NCI-H748 (cell line): ENCODE results near the gene C3AR1.
A peak's percentile ranks its signal among the peaks of the same experiment; 100 is the strongest.

ENCODE experiments used
- DNase-seq: peaks from one replicate; lab custom pipeline; 2025; ENCODE audit not compliant: unreplicated experiment; lab: John Stamatoyannopoulos, UW

Gene C3AR1

DNA sequence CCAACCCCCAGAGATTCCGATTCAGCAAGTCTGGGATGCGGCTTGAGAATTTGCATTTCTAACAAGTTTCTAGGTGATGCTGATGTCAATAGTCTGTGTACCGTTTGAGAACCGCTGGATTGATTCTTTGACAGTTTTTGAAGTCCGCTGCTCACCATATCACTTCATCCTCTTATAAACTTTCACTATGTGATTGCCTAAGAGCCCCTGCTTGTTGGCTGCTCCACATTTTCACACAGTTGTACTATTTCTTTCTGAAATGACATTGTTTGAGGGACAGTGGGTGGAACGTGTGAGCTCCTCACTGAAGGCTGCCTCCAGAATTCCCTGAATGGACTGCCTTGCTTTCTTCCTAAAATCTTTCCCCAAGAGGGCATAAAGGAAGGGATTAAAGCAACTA is 7.7 kb downstream of the C3AR1 start:
- no peak for DNase-seq

DNA sequence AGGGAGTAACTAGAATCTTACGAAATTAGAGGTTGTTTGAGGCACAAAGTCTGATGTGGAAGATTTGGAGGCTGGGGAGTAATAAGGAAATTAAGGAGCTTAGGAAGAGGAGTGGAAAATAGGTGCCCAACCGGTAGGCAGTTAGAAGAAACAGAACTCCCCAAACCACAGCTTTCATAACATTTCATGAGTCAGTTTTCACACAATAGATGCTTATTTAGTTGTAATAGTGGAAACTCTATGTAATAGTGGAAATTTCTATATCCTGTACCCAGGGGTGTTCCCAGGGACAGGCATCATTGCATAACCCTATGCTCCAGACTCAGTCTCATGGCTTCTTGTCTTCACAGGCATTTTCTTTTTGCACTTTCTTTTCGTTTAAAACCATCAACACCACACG is 8.3 kb downstream of the C3AR1 start:
- no peak for DNase-seq

DNA sequence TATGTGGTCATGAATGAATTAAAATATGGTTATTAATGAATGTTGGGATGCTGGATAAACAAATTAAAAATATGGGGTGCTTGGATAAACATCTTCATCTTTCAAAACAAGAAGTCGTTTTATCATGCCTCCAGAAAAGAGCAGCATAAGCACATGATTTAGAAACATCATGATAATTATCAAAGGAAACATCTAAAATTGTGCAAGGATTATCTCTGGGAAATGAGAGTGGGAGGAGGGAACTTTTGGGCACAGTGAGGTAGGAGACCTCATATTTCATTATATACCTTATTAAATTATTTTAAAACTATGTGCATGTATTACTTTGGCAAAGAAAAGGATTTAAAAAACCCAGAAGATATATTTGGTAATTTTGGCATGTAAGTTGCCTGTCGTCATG is 8.9 kb downstream of the C3AR1 start:
- DNase-seq = no peak

DNA sequence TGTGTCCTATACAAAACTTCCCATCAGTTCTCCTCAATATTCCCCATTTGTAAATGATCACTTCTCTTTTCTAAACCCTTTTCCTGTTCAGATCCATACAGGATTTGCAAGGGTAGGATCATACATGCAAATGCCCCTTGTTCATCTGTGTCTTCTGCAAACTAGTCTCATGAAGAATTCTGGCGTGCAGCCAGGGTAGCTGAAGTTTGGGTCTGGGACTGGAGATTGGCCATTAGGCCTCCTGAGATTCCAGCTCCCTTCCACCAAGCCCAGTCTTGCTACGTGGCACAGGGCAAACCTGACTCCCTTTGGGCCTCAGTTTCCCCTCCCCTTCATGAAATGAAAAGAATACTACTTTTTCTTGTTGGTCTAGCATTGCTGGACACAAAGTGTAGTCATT is 11.3 kb downstream of the C3AR1 start:
- DNase-seq = no peak

DNA sequence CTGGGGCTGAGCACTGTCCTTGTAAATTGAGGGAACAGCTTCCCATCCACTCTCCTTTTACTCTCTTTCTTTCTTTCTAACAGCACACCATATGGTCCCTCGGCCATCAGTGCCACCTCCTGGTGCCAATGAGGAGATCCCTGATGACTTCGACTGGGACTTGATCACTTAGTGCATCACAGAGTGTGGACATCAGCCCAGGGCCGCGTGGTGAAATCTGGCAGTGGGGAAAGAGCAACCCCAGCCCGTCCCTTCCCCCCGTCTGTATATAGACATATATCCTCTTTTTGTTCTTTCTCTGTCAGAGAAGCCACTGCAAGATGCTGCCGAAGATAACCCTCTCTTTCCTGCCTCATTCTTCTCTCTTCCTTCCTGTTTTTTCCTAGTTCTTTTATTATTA is 13.5 kb downstream of the C3AR1 start:
- DNase-seq = no peak

DNA sequence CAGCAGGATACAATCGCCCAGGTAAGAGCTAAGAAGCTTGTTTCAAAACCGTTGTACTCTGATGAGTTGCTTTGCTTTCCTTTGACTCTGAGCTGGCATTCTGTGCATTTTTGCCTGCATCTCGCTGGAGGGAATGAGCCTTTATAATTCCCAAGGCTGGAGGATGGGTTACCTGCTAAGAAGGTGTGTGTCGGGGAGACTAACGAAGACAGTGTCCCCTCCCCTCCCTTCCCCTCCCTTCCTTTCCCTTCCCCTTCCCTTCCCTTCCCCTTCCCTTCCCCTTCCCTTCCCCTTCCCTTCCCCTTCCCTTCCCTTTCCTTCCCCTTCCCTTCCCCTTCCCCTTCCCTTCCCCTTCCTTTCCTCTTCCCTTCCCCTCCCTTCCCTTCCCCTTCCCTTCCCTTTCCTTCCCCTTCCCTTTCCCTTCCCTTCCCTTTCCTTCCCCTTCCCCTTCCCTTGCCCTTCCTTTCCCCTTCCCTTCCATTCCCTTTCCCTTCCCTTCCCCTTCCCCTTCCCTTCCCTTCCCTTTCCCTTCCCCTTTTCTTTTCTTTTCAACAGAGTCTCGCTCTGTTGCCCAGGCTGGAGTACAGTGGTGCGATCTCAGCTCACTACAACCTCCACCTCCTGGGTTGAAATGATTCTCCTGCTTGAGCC is 15.4 kb downstream of the C3AR1 start:
- no peak for DNase-seq

DNA sequence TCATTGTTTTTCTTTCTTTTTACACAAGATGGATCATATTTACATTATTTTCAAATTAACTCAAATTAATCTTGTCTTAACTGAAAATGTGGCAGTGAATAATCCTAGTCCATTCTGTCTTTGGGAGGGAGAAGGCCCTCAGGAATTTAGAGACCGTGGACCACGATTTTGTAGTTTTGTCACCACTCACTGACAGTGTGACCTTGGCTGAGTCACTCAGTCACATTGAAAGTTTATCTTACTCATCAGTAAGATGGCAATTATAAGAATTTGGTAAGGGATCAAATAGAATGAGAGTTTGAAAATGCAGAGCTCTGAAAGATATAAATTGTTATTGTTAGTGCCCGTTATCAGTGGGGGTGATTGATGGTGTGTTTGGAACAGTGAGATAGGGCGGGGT is 17.3 kb downstream of the C3AR1 start:
- DNase-seq = no peak

DNA sequence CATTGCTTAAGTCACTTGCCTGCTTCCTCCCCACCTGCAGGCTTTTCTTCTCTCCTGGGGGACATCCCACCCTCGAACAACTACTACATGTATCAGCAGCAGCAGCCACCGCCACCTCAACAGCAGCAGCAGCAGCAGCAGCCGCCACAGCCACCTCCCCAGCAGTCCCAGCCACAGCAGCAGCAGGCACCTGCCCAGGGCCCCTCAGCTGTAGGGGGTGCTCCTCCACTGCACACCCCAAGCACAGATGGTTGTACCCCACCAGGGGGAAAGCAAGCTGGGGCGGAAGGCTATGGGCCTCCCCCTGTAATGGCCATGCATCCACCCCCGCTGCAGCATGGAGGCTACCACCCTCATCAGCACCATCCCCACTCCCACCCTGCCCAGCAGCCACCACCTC is 18.3 kb downstream of the C3AR1 start:
- no peak for DNase-seq

DNA sequence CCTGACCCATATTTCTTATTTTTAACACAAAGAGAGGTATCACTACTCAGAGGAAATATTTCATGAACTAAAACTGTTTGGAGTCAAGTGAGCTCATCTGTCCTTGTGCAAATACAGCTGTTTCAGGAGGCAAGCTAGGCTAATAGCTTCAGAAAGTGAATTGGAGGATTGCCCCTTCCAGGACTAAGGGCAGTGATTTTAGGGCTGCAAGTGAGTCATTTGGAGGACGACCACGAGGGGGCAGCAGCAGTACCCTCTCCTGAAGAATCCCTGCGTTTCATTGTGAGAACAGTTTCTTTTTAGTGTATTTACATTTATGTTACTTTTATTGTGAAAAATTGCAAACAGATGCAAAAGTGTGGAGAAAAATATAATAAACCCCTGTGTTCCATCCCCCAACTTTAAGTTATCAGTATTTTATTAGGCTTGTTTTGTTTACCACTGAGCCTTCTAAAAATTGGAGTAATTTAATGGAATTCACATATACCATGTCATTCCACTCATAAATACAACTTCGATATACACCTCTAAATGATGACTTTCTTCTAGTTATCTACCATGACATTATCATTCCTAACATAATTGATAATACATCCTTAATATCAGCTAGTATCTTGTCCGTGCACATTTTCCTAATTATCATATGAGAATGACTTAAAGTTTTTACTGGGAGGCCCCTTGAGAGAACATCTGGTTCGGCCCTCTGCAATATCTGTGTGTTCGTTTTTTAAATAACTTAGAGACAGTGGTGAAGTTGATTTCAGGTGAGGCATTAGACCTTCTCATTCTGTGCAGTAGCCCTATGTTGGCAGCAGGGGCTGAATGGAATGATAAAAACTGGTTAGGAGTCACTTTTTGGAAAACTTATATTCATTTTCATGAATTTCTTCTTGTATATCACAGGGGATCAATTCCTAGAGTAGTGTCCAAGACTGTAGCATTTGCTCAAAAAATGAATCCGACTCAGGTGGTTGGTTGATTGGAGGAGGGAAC is 19.9 kb downstream of the C3AR1 start:
- DNase-seq = peak; percentile 53

DNA sequence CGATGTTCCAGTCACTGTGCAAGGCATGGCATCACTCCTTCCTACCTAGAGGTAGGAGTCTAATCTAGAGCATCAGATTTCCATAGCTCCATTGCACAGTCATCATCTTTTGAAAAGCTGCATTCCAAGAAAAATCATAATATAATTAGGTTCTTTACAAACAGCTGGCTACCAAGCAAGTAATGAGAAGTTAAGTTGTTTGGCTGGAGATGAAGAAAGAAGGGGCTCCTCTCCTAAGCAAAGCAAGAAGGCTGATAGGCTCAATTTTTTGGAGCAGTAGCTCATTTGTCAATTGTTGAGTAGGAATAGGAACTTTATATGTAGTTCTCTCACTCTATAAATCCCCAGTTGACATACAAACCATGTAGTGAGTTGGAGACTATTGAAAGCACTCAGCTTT is 25.4 kb downstream of the C3AR1 start:
- DNase-seq = no peak

DNA sequence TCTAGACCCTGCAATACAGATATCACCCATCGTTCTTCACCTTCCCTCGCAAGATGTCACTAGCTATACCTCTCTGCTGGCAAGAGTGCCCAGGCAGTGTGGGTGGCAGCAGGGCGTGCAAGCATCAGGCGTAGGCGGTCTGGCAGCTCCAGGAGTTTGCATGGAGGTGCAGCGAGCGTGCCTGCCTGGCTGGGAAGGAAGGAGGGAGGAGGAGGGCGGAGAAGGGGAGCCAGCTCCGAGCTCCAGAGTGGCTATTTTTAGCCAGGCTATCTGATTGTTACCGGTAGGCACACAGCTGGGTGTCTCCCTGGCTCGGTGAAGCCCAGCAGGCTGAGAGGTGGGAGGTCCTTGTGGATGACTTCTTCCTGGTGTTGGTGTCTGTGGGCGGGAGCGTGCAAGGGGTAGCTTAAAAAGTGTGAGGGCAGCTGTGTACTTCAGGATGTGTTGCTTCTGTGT is 27.5 kb downstream of the C3AR1 start:
- peak; percentile 24 for DNase-seq

DNA sequence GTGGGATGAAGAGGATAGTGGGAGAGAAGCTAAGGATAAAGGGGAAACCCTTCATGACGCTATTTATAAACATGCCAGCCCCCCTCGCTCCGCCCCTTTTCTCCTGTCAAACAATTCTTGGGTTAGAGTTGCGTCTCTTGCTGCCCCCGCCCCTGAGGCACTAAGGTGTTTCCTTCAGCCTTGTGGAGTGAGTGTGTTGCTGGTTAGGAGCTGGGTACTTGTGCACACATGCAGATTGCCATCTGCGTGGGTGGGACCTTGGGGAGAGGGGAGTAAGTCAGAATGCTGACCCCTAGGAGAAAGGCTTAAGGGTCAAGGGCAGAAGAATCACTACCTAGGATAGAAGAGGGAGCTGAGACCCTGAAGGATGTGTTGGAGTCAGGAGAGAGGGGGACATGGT is 28.2 kb downstream of the C3AR1 start:
- DNase-seq = no peak

DNA sequence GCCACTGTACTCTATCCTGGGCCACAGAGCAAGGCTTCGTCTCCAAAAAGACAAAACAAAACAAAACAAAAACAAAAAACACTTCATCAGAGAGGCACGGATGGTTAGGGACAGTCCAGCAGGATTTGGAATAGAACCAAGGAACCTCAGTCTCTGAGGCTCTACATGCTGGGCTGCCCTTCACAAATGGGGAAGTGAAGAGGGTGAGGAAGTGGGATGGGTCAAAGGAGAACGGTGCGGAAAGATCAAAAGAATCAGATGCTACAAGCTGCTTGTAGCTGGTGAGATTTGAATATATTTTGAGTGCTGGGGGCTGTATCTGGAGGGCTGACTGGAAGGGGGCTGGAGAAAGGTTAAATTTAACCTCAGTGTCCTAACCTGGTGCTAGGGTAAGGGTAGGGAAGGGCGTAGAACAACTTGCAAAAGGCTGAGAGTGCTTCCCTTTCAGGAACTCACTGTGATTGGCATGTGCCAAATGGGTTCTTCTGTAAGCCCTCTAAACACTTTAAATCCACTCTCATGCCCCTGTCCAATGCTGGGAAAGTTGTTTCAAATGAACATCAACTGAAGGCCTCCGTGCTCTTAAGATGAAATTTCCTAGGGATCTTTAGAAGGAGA is 29.0 kb downstream of the C3AR1 start:
- DNase-seq = no peak

DNA sequence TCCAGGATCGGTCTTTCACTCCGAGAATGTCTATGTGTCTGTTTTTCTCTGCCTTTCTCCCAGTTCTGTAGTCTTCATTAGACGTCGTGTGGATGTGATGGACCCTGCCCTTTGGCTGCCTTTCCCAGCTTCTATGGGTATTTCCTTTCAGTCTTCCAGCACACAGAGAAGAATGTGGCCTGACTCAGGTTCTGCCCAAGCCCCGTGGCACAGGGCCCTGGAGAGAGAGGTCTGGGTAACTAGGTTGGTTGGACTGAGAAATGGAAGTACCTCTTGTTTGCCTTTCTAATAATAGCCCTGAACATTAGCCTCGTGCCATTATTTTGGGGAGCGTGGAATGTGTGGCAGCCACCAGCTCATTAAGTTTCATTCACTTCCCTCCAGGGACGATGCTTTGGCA is 29.8 kb downstream of the C3AR1 start:
- no peak for DNase-seq

DNA sequence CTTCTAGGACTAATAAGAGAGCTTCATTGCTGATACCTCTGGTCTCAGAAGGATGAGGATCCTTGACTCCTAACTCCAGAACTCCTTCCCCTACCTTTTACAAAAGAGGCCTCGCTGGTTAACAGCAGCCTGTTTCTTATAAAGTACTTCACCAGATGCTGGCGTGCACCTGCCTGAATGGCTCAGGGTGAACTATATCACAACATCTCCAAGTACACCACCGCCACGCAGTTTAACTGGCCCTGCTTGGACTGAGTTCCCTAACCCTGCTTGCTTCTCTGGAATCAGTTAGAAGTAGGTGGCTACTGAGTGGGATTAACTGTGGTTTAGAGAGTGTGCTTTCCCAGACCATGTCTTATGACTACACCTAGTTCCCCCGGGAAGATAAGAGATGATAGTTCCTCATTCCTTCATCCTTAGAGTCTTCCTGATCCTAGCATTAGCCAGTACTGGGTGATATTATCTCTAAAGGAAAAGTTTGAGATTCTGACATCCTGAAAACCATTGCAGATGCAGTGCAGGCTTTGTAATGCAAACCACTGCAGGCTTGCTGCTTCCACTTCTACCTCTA is 30.6 kb downstream of the C3AR1 start:
- no peak for DNase-seq

DNA sequence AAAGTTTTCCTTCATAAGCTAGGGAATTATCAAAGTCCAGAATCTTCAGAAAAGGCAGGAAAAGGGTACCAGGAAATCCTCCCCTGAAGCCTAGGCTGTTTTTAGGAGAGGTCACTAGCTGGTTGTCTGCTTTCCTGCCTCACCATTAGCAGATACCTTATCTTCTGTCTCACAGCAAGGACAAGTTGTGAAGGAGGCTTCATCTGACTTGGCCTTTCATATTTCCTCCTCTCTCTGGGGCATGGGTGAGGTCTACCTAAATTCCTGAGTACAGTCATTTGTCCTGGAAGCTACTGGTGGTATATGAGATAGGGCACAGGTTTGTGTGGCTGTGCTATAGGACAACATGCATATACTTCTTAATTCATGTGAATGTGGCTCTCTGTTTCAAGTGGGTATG is 31.4 kb downstream of the C3AR1 start:
- no peak for DNase-seq

DNA sequence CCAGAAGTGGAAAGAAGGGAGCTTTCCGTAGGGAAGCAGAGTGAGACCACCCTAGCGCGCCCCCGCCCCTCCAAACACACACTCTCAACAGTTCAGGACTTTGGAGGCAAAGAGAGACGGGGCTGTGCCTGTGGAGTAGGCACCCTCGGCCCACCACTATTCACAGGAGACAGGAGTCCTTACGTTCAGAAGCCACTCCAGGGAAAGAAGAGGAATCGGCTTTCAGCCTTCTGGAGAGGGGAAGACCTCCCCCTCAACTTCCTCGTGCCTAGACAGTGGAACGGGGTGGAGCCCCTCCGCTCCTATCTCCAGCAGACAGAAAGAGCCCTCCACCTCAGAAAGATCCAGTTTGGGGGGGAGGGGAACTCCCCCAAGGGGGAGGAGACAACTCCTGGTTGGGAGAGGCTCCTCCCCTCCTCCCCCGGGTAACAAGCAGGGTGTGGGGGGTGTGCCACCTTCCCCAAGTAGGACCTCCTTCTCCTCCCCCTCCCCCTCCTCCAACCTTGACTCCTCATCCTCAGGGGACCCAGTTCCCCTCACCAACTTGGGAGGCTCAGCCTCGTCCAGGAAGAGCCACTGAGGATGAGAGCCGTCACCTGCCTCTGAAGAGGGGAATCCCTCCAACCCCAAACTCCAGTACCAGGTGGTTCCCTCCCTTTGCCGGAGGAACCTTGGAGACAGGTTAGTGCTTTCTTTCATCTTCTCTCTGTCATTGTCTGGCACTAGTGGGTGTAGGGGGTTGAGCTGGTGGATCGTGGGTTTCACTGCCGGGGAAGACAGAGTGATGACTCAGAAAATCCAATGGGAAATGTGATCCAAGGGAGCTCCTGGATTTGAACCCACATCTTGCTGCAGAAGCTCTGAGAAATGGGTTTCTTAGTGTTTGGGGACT is 32.8 kb downstream of the C3AR1 start:
- DNase-seq = peak; percentile 40

DNA sequence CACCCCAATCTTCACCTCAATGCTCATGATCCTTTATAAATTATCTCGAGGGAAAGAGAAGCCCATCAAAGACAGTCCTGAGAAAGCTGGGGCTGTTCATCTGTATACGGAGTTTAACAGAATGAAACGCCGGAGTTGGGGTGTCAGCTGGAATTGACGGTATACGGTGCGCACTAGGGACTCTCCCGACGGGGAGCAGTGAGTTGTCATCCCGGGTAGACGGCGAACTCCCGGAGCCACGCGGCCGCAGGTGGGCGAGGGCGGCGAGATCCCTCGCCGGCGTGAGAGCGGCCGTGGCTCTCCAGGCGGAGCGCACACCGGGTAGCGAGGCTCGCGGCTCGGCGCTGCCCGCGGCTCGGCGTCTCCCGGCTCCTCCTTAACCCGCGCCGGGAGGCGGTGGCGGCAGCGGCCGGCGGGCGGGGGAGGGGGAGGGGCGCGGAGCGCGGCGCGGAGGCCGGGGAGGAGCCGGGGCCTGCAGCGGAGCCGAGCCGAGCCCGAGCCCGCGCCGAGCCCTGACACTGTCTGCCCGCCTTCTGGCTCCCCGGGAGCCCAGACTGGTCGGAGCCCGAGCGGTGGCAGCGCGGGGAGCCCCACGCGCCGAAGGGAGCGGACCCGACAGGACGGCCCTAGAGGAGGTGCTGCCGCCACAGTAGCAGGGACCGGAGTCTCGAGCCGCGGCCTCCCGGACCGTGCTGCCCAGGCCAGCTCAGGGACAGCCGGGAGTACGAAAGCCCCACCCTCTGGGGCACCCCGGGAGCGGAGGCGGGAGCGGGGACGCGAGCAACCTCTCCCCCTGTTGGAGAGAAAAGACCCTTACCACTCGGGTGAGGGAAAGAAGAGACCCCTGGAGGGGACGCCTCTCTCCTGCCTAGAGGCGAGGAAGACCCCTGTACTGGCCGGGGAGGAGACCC is 33.7 kb downstream of the C3AR1 start, which contains the start of gene FOXJ2:
Gene FOXJ2 (plus strand): TSS at position 475 of the 911 bp plus-strand sequence. CDS start 7,117 bp downstream, outside the sequence.
- DNase-seq = peak; percentile 67

DNA sequence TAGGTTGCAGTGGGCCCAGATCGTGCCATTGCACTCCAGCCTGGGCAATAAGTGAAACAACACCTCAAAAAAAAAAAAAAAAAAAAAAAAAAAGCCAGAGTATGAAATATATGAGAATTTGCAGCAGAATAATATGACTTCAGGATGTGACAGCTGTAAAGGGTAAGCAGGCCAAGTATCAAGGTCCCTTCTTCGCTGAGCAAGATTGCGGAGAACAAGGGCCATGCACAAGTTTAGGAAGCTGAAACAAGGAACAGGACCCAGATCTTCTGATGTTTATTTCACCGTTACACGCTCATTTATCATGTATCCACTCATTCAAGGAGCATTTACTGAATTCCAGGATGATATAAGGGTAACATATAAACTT is 34.3 kb downstream of the C3AR1 start:
- no peak for DNase-seq
